ENCODE measurements around the gene ELFN2.
"Not testable (repeated sequence)": the region's sequence is repeated elsewhere in the genome, so short reads cannot be mapped to it uniquely, and the experiment has no call there.

Gene ELFN2

DNA sequence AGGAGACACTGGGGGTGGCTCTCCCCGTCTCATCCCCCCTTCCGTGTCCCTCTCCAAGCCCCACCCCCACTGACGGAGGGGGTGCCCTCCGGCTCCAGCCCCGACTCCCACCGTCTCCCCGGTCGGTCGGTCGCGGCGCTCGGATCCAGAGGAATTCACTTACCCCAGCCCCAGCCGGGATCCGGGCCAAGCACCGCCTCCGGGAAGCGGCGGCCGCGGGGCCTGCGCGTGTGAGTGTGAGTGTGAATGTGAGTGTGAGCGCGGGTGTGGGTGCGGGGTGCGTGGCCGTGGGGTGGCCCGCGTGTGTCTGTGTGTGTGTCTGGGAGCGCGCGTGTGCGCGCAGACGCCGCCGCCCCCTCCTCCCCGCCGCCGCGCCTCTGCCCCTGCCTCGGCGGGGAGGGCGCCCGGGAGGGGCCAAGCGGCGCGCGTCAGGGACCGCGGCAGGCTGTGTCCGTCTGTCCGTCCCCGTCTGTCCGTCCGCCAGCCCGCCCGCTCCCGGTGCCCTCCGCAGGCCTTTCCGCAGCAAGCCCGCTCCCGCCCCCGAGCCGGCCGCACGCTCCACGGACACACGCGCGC lies at the start of gene ELFN2:
Gene ELFN2, minus strand, starts transcription at position 345 of the 576 bp plus-strand sequence. CDS start 51,945 bp downstream, outside the sequence.
- DNase-seq (ENCODE audit: low read depth): no peak

GRCh38 chr22:37476389-37477329 lies 49.4 kb upstream of the ELFN2 start:
- no peak for DNase-seq (ENCODE audit: low read depth)

GRCh38 chr22:37474447-37475090 lies 47.3 kb upstream of the ELFN2 start:
- DNase-seq (ENCODE audit: low read depth): no peak

DNA sequence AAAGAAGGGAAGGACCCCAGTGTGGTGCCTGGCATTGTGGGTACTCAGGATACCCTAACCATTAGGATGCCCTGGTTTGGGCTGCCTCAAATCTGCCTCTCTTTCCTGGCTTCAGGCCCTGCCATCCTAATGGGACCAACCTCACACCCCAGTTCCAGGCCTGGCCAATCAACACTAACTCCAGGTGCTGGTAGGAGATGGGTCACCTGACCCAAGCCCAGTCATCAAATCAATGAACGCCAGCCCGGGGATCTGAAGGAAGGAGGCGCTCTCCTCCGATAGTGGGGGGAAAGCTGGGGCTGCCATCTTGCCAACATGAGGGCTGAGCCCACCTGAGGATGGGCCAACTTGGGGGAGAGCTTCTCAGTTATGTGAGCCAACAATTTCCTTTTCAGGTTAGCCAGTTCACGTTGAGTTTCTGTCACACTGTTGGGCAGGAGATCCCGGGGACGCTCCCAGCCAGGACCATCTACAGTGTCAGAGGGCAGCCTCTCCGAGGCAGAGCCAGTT lies 46.2 kb upstream of the ELFN2 start:
- DNase-seq (ENCODE audit: low read depth): no peak

DNA sequence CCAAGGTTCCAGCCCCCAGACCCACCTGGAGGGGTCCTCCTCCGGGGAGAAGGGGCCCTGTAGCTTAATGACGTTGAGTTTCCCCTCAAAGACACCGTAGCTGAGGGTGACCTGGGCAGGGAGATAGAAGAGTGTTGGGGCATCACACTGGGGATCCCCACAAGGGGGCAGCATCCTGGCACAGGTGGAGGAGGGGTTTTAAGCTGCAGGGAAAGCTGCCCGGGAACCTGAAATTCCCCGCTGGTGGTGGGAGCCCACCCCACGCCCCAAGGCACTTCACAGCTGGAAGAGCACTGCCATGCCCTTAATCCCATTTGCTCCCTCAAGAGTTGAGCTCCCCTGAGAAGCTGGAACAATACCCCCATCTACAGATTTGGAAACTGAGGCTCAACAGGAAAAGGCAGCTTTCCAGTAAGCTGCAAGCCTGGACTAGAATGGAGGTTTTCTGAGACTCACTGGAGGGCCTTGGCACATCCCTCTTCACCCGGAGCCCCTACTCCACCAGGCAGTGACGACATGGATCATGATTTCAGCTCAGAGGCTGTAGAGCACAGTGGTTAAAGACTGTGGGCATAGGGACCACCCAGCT lies 45.2 kb upstream of the ELFN2 start:
- DNase-seq (ENCODE audit: low read depth): no peak

GRCh38 chr22:37471727-37472417 lies 44.6 kb upstream of the ELFN2 start:
- DNase-seq (ENCODE audit: low read depth): no peak

- DNase-seq (ENCODE audit: low read depth): no peak
Measured at GRCh38 chr22:37470087-37470445, 42.8 kb upstream of the ELFN2 start.

GRCh38 chr22:37469416-37470086 lies 42.3 kb upstream of the ELFN2 start:
- no peak for DNase-seq (ENCODE audit: low read depth)

- not testable (repeated sequence) for DNase-seq (ENCODE audit: low read depth)
Measured at GRCh38 chr22:37468201-37468695, 41.0 kb upstream of the ELFN2 start.

GRCh38 chr22:37467391-37467955 lies 40.2 kb upstream of the ELFN2 start:
- DNase-seq (ENCODE audit: low read depth): no peak

DNA sequence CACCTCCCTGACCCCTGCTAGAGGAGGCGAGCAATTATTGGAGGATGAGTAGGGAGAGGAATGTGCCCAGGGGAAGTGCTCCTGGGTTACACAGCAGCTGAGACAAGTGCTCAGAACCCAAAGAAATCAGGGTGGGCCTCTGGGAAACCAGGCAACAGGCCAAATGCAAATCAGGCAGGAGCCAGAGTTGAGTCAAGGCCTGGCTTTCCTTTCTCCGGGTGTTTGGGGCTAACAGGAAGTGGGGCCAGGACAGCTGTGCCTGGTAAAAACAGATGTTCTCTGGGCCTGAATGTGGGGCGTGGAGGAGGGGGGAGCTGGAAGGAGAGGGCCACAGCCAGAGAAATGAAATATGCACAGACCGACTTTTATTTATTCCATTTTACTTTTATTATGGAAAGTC lies 36.9 kb upstream of the ELFN2 start:
- no peak for DNase-seq (ENCODE audit: low read depth)

GRCh38 chr22:37462983-37463382 lies 35.7 kb upstream of the ELFN2 start:
- DNase-seq (ENCODE audit: low read depth): no peak

DNA sequence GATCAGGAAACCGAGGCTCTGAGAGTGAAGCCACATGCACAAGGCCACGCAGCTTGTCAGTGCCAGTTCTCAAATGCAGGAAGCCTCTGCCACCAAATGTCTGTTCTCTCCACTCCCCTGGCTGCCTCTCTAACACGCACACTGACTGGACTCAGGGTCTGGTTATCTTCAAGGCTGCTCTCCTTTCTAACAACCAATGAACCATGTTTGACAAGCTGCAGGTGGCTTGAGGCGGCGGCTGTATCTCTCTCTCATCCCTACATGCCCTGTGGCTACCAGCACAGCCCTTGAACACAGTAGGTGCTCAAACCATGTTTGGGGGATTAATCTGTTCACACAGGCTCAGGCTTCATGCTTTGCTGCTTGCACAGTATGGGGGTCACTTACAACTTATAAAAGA lies 35.2 kb upstream of the ELFN2 start:
- no peak for DNase-seq (ENCODE audit: low read depth)

GRCh38 chr22:37461961-37462360 lies 34.7 kb upstream of the ELFN2 start:
- no peak for DNase-seq (ENCODE audit: low read depth)

DNA sequence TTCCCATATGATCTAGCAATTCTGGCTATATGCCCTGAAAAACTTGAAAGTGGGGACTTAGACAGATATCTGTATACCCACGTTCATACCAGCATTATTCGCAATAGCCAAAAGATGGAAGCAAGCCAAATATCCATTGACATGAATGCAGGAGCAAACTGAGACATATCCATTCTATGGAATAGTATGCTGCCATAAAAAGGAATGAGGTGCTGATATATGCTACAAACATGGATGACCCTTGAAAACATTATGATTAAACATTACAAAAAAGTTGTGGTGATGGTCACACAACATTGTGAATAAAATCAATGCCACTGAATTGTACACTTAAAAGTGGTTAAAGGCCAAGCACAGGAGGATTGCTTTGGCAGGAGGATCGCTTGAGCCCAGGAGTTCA lies 33.4 kb upstream of the ELFN2 start:
- DNase-seq (ENCODE audit: low read depth): no peak

DNA sequence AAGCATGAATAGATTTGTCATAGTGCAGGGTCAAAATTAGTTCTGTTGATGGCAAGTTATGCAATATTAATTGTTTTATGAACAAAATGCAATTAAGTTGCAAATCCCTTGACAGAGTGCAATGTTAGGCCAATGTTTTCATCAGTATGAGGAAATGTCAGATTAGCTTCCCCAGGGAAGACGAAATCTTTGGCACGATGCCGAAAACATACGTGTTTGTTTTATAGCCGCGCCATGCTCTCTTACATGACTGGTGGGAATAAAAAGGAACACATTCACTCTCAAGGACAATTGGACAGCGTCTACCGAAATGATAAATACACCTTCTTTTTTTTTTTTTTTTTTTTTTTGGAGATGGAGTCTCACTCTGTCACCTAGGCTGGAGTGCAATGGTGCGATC lies 31.9 kb upstream of the ELFN2 start:
- DNase-seq (ENCODE audit: low read depth): no peak

GRCh38 chr22:37457093-37457893 lies 30.0 kb upstream of the ELFN2 start:
- DNase-seq (ENCODE audit: low read depth): peak; percentile 23

GRCh38 chr22:37456346-37456745 lies 29.1 kb upstream of the ELFN2 start:
- no peak for DNase-seq (ENCODE audit: low read depth)

DNA sequence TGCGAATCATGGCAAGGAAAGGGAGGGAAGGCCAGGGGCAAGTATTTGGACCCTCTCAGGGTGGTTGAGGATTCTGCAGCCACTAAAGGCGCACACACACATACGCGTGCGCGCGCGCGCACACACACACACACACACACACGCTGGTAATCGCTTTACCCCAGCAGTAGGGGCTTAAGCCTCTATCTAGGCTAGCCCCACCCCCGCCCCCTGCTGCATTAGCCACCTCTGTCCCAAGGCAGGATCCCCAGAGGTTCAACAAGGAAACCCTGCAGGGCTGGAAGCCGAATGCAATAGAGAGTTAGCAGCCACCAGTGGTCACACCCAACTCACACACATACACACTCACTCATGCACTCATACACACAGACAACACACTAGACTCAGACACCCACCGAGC lies 28.6 kb upstream of the ELFN2 start:
- no peak for DNase-seq (ENCODE audit: low read depth)

Measured in fibroblast of the conjunctiva (primary cell).